ENCODE data around the gene PERCC1.
A peak's percentile ranks its signal among the peaks of the same experiment; 100 is the strongest.

PERCC1 gene

DNA sequence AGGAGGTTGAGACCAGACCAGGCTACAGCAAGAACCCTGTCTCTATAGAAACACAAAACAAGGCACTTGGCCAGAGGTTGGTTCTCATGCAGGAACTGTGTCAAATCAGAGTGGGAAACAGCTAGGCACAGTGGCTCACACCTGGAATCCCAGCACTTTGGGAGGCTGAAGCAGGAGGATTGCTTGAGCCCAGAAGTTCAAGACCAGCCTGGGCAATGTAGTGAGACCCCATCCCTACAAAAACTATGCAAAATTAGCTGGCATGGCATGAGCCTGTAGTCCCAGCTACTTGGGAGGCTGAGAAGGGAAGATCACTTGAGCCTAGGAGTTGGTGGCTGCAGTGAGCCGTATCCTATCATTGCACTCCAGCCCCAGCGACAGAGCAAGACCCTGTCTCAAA lies 18.0 kb upstream of the PERCC1 start:
- no peak for DNase-seq (ENCODE audit: low read depth)

DNA sequence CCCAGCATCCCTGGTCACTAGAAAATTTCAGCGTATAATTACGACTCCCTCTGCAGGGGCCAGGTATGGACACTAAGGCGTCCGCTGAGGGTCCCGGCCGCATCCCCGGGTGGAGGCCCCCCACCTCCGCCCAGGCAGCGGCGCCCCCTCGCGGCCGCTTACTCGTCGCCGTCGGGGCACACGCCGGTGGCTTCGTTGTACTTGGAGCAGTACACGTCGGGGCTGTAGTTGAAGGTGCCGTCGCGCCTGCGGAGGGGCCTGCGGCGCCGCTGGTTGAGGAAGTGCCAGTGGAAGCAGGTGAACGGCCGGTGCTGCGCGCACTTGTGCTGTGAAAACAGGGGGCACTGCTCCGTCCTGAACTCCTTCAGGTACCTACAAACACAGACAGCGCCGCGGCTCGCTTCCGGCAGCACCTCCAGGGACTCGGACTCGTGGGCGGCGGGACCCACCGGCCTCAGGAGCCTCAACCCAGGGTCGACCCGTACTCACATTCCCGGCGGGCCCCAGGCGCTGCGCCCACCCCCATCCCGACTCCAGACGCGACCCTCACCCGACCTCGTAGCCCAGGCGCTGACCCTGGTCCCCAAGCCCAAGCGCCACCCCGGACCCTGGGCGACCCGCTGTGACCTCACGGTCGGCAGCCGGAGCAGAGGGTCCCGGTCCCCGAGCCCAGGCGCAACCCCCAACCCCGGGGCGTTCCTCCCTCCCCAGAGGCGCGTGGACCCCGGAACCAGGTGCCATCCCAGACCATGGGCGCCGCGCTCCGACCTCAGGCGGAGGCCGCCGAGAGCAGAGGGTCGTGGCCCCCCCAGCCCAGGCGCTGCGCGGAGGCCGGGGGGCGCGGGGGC lies 17.0 kb upstream of the PERCC1 start:
- peak; percentile 41 for DNase-seq (ENCODE audit: low read depth)

DNA sequence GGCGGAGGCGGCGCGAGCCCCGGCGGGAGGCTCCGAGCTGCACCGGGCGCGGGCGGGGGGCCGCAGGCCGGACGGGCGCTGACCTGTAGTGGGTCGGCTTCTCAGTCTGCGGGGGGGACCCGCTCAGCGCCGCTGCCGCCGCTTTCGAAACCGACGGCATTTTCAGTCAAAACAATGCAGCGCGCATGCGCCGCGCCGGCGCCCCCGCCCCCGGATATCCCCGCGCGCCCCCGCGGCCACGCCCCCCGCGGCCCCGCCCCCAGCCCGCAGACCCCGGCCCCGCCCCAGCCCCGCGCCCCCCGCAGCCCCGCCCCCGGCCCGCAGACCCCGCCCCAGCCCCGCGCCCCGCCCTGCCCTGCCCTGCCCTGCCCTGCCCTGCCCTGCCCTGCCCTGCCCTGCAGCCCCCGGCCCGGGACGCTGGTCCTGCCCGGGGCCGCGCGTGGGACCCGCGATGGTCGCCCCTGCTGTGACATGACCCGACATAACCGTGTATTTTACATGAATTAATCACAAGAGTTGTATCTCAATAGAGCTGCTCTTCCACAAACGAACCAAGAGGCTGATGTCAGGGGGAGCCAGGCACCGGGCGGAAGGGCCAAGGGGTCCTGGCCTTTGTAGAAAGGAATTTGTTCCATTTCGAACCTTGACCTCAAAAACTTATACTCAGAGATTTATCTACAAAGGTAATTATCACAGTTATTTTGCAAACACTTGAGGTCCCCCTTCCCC lies 16.2 kb upstream of the PERCC1 start, which contains the start of gene UNKL:
Gene UNKL (minus strand): TSS at position 173 of the 729 bp plus-strand sequence. CDS start 13 bp downstream, at position 160.
- DNase-seq (ENCODE audit: low read depth) = peak; percentile 35

DNA sequence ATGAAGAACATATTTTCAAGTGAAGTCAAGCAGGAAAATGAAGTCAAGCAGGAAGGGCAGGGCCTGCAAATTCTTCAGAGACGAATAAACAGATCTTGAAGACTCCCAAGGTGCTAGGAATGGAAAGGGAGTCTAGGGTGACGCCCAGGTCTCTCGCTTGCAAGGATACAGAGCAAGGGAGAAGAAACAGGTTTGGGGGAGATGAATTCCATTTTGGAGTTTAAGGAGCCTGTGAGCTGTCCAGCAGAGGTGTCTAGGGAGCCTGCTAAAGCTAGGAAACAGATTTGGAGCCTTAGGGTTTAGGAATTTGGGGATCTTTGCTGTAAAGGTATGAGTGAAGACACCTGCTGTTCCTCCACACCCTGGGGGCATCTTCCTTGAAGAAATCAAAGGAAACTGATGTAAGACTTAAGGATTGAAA lies 14.3 kb upstream of the PERCC1 start:
- no peak for DNase-seq (ENCODE audit: low read depth)

DNA sequence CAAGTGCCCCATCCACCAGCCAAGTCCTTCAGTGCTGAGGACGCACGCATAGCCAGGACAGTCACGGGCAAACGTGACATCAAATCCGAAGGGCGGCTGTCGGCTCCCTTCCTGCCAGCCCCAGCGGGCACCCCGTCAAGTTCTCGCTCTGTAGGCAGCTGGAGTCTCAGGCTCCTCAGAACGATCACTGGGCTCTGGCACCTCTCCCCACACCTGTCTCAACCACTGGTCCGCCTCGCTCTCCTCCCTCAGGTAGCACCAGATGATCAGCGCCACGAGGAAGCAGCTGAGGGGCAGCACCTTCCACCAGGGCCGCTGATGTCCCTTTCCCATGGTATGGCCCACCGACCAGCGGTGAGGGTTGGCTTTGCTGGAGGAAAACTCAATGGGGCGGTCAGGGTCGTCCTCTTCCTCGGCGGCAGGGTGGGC lies 10.8 kb upstream of the PERCC1 start:
- DNase-seq (ENCODE audit: low read depth) = no peak

DNA sequence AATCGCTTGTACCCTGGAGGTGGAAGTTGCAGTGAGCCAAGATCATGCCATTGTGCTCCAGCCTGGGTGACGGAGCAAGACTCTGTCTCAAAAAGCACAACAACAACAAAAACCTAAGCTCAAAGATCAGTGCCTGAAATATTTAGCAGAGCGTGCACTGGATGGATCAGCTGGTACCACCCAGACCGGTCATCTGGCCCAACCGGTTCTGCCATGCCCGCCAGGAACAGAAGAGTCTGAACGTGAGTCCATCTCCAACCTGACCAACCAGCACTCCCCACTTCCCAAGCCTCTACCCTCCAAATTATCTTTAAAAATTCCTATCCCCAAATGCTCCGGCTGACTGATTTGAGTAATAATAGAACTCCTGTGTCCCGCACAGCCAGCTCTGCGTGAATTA lies 8.8 kb upstream of the PERCC1 start:
- no peak for DNase-seq (ENCODE audit: low read depth)

DNA sequence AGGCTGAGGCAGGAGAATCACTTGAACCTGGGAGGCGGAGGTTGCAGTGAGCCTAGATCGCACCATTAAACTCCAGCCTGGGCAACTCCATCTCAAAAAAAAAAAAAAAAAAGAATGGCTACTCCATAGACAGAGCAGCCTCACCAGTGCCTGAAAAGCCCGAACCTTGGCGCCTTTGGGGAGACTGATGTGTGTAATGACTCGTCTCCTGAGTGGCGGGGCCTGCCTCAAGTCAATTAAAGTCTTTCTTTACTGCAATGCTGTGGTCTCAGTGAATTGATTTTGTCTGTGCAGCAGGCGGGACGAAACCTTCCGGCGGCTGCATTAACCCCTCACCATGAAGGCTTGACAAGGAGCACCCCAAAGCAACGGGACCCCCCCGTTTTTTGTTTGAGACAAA lies 6.8 kb upstream of the PERCC1 start:
- DNase-seq (ENCODE audit: low read depth) = no peak

DNA sequence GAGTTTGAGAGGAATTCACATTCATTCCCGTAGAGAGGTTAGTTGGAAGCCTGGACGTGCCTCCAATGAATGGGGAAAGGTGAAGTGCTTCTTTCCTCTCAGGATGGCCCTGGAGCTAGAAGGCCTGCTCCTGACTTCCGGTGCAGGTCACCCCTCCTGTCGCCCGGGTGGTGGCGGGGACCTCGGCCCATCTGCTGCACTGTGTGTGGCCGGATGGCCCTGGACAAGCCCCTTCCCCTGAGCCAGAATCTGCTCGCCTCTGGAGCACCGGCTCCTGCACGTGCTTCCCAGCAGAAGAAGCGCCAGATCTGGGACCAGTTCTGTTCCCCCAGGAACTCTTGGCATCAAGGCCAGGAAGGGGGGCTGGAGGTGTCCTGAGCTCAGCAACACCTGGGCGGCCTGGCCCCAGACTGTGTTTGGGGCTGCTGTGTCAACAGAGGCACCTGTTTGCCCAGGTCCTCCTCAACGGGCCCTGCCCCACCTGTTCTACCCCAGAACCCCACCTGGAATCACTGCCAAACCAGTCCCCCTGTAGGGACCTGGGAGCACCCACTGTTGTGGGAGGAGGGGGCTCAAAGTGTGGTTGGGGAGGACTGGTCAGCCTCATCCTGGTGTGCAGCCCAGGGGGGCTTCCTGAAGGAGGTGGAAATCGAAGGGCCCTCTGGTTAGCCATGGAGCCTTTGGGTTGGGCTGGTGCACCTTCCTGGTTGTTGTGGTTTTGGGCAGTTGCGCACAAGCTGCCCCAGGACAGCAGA lies 5.1 kb upstream of the PERCC1 start:
- DNase-seq (ENCODE audit: low read depth) = no peak

DNA sequence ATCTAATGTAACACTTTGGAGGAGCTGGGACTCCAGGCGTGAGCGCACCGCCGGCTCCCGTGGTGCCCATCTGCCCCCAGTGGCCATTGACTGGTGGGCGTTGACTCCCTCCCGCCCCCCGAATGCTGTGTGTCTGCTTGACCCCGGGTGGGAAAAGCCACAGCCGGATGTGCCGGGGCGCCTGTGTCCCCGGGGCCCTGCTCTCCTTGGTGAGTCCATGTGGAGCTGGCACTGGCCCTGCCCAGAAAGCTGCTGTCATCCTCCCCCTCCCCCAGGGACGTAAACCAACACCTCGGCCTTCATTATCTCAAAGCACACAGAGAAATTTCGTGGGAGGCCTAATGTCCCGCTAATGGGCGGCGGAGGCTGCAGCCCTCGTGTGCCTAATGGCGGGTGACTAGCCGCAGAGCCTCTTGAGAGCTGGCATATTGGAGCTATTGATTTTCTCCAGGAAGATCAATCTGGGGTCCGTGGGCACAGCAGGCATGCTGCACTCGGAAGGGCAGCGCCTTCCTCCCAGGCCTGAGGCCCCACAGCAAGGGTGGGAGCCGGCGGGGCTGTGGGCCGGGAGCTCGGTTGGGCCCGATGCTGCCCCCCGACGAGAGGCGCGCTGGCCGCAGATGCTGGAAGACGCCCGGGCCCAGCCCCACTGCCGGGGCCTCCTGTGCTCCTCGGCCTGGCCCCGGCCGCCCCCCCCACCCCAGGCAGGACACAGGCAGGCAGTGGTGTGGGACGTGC lies 4.0 kb upstream of the PERCC1 start:
- no peak for DNase-seq (ENCODE audit: low read depth)

DNA sequence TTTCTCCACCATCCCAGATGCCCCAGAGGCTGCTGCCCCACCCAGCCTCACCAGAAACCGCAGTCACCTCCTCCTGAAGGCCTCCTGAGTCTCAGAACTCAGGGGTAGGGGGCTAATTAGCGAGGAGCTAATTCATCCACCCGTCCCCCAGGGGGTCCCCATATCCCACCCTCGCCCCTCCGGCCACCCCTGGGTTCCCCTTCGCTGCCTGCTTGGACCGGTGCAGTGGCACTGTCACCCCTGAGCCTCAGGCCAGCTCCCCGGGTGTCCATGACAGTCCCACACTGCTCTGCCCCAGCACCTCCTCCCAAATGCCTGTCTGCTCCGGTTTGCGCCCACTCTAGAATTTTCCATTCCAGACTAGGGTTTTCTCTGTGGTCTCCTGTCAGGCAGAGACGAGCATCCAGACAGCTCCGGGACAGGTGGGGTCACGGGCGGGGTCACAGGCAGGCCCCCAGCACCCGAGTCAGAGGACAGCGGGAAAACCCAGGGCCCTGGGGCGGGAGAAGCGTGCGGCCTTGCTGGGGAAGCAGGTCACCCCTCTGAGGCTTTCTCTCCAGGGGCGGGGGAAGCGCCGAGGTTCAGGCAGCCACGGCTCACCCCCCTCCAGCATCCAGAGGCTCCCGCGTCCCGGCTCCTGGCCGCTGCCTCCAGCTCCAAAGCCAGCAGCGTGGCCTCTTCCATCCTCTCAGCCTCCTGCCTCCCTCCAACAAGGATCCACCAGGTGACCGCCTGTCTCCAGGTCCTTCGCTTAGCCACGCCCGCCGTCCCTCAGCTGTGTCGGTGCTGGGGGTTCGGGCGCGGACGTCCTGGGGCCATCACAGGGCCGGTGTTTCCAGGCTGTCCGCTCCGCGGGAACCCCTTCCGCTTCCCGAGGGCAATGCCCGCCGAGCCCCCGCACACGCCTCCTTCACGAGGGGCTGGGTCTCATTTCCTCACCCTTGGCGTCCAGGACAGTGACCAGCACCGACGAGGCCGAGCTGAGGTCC lies 3.1 kb upstream of the PERCC1 start:
- no peak for DNase-seq (ENCODE audit: low read depth)

DNA sequence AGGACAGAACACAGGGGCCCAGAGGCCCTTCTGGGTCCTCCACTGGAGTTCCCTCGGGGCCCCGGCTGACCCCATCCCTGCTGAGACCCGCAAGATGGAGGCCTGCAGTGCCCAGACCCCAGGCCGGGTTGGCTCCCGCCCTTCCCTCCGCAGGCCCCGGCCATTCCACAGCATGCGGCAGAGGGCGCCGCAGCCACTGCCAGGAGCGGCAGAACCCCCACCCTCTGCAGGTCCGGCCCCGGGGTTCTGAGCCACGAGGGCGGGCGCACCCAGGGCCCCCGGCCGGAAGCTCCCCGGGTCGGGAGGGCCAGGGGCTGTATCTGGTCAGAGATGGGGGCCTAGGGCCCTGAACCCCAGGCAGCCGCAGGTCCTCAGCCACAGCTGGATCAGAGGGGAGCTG lies 2.4 kb upstream of the PERCC1 start:
- DNase-seq (ENCODE audit: low read depth) = peak; percentile 10

DNA sequence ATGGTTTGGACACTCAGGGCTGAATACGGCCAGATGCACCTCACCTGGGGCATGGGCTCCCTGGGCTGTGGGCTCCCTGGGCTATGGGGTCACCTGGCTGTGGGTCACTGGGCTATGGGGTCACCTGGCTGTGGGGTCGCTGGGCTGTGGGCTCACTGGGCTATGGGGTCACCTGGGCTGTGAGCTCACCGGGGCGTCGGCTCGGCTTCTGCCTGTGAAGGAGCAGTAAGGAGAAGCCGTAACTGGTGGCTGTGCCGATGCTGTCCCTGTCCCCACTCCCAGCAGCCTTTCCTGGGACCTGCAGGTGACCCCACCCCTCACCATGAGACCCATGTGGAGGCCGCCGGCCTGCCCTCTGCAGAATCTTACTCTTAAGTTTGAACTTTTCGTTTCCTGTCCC lies 1.9 kb upstream of the PERCC1 start:
- DNase-seq (ENCODE audit: low read depth) = no peak

DNA sequence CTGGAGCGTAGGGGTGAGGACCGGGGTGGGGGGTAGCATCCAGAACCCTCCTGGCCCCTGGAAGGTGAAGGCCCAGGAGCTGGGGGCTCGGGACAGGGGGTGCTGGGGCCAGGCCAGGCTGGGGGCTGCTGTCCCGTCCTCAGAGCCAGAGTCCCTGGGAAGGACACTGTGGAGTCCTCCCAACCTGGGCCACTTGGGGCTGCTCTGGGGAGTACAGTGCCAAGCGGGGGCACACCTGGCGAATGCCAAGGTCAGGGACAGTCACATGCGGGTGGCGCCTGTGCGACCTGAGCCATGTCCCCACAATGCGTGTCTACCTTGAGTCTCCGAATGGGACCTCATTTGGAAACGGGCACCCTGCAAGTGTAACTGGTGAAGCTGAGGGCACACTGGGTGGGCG lies 1.2 kb upstream of the PERCC1 start:
- no peak for DNase-seq (ENCODE audit: low read depth)

DNA sequence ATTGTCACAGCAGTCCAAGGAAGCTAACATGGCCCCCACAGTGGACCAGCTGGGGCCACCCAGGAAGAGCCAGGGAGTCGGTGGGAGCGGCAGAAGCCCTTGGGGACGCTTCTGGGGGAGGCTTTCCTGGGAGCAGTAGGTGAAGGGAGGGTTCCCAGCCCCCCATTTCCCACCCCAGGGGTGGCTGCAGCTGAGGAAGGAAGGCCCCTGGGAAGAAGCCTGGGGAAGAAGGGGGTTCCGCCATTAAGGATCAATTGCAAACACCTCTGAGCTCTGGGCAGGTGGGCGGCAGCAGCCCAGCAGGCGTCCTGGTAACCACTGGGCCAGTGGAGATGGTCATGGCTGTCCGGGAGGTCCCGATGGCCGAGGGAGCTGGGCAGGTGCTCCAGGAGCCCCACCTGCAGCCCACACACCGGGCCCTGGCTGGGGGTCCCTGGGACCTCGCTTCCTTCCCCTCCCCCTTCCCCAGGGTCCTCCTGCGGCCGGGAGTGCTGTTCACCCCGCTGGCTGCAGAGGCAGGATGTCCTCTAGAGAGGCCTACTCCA lies 592 bp upstream of the PERCC1 start:
- DNase-seq (ENCODE audit: low read depth) = no peak

DNA sequence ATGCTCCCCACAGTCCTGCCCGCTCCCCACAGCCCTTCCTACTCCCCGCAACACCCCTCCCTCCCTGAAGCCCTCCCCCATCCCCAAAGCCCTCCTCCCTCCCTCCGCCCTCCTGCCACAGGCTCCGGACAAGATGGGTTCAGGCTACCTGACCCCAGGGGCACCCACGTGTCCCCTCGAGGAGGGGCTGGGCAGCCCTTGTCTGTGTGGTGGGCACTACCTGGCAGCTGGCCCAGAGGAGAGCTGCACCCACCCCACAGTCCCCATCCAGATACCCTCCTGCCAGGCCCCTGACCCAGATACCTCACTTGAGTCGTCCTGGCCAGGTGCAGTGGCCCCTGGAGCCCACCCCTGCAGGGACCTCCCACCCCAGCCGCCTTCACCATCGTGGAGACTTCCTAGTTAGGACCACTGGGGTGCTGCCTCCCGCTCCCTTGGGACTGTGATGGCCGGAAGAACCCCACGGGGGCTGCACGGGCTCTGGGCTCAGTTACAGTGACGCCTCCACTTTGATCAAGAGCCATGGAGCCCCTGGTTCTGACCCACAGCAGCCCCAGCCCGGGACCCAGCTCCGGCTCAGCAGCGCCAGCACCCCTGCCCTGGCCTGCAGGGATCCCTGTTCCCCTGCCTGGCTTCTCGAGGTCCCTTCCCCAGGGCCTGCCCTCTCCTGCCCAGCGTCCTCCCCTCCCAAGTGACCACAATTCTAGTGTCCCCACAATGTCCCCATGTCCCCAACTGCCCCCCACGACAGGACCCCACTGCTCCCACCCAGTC lies 806 bp downstream of the PERCC1 start:
- no peak for DNase-seq (ENCODE audit: low read depth)

DNA sequence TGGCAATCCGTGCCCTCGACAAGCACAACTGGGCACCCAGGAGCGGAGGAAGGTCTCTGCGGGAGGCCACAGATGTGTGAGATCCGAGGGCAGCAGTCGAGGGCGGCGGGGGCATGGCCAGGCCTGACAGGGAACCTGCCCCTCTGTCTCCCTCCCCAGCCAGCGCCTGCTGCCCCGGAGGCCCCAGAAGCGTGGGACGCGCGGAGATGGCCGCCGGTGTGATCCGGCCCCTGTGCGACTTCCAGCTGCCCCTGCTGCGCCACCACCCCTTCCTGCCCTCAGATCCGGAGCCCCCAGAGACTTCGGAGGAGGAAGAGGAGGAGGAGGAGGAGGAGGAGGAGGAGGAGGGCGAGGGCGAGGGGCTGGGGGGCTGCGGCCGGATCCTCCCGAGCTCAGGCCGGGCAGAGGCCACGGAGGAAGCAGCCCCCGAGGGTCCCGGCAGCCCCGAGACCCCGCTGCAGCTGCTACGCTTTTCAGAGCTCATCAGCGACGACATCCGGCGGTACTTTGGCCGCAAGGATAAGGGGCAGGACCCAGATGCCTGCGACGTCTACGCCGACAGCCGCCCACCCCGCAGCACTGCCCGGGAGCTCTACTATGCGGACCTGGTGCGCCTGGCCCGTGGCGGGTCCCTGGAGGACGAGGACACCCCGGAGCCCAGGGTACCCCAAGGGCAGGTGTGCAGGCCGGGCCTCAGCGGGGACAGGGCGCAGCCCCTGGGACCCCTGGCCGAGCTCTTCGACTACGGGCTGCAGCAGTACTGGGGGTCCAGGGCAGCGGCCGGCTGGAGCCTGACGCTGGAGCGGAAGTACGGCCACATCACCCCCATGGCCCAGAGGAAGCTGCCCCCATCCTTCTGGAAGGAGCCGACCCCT lies 1.7 kb downstream of the PERCC1 start:
- DNase-seq (ENCODE audit: low read depth) = no peak

DNA sequence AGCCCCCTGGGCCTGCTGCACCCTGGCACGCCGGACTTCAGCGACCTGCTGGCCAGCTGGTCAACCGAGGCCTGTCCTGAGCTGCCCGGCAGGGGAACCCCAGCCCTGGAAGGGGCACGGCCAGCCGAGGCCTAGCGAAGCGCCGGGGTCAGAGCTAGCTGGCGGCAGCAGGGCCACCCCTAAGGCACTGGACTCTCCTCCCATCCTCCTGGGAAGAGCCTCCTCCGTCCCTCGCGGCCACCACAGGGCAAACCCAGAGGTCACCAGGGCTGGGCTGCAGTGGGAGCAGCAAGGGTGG lies 2.3 kb downstream of the PERCC1 start:
- no peak for DNase-seq (ENCODE audit: low read depth)

DNA sequence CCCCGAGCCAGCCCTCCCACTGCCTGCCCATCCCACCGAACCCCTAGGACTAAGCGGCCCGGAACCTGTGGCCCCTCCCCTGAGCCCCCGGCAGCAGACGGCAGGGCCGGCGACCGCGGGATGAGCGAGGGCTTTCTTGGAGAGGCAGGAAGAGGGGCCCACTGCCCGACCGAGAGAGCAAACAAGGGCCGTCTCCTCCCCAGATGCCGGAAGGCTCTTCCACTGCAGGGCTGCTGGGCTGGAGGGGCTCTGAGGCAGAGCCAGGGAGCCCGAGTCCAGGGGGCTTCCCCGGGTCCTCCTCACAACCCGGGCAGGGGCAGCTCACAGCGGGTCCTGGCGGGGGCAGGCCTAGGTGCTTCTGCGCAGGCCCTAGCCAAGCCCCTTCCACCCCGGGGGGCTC lies 2.9 kb downstream of the PERCC1 start:
- DNase-seq (ENCODE audit: low read depth) = no peak
